Fibroblast of peridontal ligament (primary cell): Measurements from ENCODE around the gene VSX1.

Experiments used
- DNase-seq: peaks from one replicate; pipeline ENCODE4 v3.0.0-alpha.2; 2010; ENCODE audit errors: extremely low read depth

Gene VSX1

DNA sequence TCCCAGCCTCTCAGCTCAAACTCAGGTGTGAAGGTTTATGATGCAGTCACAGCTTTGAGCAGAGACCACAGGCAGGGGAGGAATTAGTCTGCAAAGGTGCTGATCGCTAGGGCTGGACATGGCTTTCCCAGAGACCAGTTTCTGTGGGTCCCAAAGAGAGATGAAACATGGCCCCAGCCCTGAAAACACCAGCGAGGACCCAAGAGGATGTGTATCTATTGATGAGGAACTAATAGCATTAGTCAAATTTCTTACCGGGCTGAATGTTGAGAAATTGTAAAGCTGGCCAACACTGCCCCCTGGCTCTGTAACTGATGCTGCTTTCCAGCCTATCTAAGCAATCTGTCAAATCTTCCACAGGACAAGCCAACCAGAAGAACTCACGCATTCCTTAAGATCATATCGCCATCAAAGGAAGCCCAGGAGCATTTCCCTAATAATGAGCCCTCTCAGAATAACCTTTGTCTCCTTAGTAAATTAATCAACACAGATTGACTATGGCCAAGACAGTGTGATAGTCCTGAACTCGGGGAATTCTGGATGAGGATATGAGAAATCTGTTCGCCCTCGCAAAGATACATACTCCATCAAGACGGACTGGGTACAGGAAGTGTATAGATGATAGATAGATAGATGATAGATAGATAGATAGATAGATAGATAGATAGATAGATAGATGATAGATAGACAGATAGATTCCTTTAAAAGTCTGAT is 16.2 kb downstream of the VSX1 start:
- DNase-seq = peak; percentile 82

DNA sequence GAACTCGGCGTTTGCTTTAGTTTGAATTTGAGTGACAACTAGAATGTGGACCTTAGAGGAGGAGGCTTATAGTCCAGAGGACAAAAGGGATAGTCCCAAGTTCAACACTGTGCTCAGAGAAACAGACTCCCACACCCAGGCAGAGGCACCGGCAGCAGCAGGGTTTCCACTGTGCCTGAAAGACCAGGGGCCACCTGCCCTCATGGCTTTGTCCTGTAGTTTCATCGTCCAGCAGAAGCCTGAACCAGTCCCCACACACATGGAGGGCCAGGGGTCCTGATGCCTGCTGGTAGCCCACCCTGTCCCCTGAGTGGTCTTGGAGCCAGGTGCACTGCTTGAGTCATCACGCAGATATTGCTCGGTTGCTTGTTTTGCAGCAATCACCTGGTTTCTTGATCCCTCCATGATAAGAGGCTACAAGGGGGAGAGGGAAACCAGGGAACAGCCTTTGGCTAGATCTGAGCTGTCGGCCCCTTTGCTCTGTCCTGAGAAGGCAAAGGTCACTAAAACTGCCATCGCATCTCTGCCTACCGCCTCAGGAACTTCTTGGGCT is 16.8 kb downstream of the VSX1 start:
- DNase-seq = no peak

DNA sequence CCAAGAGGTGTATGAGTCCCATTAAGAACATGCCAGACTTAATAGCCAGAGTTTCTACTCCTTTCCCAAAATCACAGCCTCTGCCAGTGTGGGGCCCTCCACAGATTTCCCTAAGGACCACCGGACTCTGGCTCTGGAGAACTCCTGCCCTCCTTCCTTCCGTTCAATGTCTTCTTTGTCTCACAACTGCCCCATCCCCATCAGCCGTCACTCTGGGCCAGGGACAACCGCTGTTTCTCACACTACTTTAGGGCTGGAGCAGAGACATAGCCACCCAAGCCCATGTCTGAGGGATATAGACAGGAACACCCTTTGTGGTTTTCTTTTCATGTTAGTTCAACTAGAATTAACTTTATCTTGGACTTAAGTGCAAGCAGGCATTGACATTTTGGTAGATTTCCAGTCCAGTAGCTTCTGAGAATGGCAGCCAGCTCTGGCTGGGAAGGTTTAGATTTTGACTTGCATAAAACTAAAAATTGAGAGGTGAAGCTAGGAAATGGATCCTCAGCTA is 17.3 kb downstream of the VSX1 start:
- no peak for DNase-seq

DNA sequence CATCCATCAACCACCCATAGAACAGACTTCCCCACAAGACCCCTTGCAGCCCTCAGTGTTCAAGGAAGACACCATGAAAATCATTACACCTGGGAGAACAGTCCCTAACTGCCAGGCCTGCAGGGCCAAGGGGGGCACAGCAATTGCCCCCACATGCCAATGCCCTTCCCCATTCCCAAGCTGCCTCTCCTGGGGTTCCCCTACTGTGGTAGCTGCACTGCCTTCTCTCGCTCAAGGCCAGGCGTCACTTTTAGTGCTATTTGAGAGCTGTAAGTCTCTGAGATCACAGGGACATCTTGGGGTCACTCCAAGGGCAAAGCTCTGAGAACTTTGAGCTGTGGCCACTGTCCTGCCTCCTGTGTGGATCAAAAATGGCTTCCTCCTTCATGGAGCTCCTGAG is 18.0 kb downstream of the VSX1 start:
- no peak for DNase-seq

DNA sequence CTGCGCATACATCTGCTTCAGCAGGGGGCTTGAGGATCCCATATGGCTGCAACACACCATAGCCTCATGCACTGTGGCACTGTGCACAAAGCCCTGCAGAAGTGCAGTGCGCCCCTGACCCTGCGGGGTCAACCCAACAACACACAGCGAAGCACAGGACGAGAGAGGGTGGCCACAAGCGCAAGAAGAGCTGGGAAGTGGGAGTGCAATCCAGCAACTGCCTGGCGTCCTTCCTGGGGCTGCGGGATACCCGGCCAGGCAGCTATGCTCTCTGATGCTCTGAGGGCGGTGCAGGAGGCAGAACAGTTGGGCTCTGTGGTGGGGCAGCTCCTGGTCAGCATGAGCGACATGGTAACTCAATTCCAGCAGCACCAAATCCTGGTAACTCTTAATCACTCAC is 18.4 kb downstream of the VSX1 start:
- DNase-seq = no peak

DNA sequence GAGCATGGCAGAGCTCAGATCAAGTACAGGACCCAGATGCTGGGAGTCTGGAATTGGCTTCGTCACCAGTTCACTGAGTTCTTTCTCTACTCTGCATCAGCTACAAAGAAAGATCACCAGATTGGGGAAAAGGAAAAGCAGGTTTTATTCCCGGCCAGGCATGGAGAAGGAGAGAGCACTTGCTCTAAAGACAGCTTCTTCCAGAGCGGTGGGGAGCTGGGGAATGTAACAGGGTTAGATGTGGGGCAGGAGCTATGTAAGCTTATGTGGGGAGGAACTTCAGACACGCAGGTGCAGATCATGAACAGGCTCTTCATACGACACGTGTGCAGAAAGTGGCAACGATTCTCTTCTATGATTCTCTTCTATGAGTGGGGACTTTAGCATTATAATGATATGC is 19.1 kb downstream of the VSX1 start:
- DNase-seq = no peak

DNA sequence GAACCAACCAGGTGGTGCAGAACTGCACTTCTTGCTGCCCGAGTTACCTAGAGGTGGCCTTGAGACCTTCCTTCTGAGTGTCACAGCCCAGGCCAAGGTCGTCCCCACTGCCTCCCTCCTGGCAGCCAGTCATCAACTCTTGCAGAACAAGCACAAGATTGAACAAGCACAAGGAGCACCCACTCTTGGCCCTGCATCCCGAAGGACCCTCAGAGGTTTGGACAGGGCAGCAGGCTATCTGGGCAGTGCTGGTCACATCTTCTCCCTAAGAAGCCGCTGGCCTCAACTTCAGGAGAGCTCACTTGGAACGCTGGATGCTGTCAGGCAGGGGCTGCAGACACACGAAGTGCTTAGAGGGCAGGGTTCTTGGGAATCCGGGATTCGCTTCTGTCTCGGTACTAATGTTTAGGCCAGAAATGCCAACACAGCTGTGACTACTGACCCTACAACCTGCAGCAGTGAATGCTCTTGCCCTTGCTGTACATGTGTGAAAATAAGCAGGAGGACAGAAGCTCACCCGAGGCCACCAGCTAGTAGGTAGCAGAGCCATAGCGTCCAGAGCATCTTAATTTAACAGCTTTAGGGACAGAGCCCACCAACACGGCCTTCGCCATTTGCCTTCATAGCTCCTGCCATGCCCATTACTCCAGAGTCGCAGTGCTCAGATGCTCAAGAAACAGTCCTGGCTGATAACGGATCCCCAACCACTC is 20.0 kb downstream of the VSX1 start:
- DNase-seq = no peak

DNA sequence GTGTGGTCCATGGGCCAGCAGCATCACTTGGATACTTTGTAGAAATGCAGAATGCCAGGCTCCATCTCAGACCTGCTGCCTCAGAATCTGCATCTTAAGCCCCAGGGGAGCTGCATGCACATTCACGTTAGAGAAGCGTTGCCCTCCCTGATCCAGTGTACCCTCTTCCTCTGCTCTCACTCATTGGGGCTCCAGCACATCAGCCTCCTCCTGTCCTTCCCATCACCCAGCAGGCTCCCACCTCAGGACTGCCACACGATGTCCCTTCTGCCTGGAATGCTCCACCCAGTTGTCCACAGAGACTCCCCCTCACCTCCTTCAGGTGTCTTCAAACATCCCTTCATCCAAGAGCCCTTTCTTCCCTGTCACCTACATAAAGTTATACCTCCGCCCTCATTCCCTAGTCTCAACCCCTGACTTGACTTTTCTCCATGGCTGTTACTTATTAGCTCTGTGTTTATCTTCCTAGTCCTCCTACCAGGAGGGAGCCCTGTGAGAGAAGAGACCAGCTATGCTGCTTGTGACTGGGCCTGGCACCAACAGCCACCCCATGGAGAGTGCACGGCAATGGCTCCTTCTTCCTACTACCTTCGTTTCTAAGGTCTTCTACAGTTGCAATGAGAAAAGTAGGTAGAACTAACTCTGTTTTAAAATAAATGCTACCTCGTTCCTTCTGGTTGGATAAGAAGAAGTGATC is 20.7 kb downstream of the VSX1 start:
- no peak for DNase-seq

DNA sequence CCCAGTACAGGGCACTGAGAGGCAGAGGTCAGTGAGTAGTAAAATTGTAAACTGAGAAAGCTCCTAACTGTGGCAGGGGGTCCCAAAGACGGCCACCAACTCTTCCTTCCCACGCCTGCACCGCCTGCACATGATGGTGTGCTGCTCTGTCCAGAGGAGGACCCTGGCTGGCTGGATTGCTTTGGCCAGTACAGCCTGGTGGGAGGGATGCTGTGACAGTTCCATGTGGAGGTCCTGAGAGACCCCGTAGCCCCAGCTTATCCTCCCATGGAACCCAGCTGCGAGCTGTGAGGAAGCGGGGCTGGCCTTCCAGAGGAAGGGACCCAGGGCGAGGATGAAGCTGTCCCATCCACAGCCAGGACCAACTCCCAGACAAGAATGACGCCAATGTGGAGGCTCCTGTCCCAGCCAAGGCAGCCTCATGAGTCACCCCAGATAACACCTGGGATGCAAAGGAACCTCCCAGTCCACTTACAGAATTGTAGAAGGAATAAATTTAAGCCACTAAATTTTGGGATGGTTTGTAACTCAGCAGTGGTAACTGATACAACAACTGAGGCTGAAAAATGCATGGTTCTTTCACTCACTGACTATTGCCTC is 22.0 kb downstream of the VSX1 start:
- no peak for DNase-seq

DNA sequence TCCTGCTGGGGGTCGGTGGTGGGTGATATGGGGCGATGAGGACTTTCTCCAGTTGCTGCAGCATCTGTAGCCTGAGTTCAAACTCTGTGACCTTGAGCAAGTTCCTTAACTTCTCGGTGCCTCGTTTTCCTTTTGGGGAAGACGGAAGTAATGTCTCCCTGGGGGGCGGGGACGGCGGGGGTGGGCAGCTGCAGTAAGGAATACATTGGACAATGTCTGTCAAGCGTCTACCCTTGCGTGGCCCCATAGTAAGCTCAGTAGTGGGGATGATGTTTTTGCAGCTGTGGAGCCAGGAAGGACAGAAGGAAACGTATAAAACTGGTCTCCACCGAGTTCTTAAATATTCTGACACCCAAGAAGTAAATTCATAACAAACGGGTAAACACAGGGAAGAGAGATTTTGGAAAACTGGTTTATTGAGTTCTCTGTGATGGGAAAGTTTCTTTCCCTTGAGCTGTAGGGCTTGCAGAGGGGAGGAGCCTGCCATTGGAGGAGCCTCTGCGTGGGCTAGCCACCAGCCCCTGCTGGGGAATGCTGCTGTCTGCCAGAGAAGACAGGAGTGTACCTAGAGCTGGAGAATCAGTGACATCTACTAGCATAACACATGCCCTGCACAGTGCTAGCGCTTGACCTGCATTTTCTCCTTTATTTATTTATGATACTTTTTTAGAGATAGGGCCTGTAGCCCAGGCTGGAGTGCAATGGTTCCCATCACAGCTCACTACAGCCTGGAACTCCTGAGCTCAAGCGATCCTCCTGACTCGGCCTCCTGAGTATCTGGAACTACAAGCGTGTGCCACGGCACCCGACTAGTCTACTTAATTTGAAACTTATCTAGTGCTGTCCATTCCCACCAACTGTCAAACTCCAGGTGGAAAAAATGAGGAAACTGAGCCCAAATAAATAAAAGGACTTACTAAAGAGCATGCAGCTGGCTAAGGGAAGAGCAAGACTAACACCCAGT is 22.8 kb downstream of the VSX1 start:
- no peak for DNase-seq

DNA sequence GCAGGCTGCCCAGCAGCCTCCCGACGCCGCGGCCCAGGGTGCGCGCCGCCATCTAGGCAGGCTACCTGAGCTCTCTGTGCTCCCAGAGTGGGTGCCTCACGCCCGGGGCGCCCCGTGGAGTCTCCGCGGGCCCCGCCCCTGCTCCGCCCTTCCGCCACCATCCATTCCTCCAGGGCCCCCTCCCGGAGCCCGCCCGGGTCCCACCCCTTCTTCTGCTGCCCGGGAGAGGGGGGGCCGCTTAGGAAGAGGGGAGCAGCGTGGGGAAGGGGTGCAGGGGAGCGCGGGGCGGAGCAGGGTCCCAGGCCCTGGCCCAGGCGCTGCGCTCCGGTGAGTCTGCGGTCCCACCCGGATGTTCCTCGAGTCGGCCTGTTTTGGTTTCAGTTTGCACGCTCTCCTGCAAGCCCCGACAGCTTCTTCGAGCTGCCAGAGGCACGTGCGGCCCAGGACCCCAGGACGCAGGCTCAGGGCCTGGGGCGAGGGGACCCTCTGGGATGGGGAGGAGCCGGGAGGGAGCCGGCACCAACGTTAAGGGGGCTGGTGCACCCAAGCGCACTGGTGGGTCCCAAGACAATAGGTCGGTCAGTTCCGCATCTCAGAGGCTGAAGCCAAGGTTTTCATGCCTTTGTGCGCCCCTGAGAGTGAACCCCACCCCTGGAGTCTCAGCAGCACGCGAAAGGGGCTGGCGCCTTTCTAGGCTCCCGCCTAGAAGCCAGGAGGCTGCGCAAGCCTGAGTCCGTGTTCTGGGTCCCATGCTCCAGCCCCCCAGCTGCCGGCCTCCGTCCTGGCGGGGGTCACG is 23.7 kb downstream of the VSX1 start, which contains the start of gene ACSS1:
Gene ACSS1, minus strand, starts transcription at position 89 of the 796 bp plus-strand sequence. Its CDS starts 37 bp downstream, at position 52.
- no peak for DNase-seq

DNA sequence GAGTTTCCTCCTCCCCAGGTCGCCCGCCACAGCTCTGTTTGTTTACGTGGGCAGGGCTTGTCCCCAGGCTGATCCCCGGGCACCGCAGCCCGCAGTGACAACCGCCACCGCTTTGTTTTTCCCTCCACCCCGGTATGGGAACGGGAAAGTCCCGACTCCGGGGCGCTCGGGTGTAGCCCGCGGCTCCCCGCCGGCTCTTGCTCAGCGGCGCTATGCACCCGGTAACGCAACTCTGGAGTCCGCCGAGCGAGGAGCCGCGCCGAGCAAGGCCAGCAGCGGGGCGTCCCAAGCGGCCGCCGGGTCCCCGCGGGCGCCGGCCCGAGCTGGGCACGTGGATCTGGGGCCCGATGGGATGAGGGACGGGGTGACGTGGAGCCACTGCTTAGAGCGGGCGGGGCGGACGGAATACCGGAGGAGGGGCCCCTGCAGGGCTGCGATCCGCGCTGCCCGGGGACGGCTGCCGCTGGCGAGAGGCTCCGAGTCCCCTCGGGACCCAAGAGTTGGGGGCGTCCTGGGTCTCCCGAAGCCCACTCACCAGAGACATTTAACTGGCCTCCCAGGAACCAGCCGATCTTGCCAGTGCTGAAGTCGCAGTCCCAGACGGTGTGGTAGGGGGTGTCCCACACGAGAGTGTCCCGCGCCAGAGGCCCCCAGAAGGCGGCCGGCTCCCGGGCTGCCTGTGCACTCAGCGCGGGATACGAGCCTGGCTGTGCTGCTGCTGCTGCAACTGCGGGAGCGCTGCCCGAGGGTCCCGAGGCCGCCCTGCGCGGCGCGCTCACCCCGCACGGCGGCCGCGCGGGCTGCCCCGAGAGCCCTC is 24.5 kb downstream of the VSX1 start:
- peak; percentile 22 for DNase-seq

DNA sequence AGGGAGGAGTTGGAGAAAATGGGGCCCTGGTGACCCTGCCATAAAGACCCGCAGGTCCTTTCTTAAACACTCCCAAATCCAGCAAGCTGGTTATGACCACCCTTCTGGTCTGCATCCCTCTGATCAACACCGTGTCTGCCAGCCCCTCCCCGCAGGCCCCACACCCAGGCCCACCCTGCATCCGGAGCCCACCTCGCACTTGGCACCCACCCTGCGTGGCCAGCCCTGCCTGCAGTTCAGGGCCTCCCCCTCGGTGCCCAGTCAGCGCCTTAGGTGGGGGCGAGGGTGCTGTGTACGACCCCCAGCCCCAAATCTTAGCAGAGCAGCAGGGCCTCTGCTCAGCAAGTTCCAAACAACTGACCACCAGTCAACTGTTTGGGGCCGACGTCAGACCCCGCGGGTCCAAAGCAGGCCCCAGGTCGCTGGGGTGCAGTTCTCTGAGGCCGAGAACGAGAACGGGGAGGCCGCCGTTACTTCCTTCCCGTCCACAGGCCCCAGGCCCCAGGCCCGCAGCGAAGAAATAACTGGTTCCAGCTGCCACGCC is 25.2 kb downstream of the VSX1 start:
- DNase-seq = no peak

DNA sequence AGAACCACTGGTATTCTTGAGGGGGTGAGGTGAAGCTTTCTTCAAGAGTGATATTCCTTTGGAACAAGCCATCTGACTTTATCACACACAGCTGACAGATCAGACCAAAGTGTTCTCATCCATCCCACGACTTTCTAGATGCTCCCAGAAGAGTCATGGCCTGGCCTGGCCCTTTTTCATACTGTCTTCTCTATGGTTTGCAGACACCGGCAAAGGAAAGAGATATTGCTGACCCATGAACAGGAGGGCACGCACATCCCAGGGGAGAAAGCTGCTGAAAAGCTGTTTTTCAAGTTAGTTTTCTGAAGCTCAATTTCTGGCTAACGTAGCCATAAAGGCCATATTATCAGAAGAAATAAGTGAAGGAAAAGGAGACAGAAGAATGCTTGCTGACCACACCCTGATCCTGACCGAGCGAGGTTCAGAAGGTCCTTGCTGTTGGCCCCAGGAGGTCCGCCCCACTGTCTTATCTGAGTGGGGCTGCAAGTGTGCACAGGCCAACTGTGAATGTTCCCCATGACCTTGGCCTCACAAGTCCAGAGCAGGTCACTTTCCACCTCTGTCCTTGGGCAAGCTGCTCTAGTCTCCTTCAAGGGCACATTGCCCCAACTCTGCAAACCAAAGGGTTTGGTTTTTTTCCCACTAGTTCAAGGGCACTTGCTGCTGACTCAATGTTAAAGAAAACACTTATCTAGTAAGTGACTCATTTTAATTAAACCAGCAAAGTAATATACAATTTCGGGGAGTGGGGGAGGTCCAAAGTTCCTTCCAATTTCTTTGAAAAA is 26.0 kb downstream of the VSX1 start:
- DNase-seq = peak; percentile 26

DNA sequence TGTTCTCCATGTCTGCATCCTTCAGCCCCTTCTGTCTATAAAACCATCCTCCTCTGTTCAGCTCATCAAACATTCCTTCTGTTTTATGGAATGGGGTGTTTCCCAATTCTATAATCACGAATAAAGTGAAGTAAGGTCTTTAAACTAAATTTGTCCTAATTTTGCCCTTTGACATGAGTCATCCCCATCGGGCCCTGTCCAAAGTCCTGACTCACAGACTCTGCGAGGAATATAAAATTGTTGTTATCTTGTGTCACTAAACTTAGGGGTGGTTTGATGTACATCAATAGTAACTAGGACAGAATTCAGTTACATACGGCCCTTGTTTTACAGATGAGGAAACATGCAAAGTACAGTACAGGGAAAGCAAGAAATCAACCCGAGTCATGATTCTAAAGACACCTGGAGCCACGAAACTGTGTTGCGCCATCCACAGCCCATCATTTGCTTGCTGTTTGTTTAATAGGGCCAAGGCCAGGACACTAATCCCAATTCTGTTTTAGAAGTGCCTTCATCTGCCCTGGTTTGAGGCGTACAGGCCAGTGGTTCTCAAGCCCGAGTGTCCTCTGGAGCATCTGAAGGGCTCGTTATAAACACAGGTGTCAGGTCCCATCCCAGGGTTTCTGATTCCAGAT is 26.8 kb downstream of the VSX1 start:
- DNase-seq = peak; percentile 45

DNA sequence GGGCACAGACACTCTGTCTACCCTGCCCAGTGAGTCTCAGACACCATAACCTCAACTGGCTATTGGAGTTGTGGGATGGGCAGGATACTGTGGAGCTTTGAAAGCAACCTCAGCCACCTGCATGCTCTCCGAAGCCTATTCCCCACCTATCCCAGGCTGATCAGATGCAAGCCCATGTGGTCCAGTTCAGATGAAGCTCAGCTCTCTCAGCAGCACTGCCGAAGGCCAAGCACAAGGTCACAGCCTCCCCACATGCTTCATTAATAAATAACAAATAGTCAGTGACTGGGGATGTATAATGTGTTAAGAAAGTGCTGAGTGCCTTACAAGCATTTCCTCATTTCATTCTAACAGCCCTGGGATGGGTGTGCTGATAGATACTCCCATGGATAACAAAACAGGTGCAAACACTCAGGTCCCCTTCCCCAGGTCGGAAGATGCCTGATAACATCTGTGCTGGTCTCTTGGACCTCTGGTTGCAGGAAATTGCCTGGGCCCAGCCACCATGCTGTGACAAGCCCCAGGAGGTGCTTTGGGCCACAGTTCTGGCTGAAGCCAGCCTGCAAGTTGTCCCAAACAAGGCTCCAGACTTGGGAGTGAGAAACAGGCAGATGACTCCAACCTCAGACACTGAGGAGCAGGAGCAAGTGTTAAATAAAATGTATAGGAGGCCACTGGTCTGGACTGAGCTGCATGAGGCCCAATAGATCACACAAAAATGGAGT is 27.7 kb downstream of the VSX1 start:
- no peak for DNase-seq
